Amniotic stem cell (primary cell): Measurements from ENCODE around the gene ZNF445.
"Not testable (repeated sequence)": the region's sequence is repeated elsewhere in the genome, so short reads cannot be mapped to it uniquely, and the experiment has no call there.

Source experiments
- DNase-seq: peaks from one replicate; lab custom pipeline; 2025; lab: John Stamatoyannopoulos, UW

The ZNF445 gene

GRCh38 chr3:44434834-44435510 lies 42.5 kb downstream of the ZNF445 start:
- no peak for DNase-seq

- no peak for DNase-seq
Measured at GRCh38 chr3:44430466-44430865, 47.0 kb downstream of the ZNF445 start.

- DNase-seq: no peak
Measured at GRCh38 chr3:44429459-44429858, 48.0 kb downstream of the ZNF445 start.

- no peak for DNase-seq
Measured at GRCh38 chr3:44428910-44429309, 48.6 kb downstream of the ZNF445 start.

GRCh38 chr3:44427683-44428082 lies 49.8 kb downstream of the ZNF445 start:
- no peak for DNase-seq

- no peak for DNase-seq
Measured at GRCh38 chr3:44424758-44425157, 52.7 kb downstream of the ZNF445 start.

GRCh38 chr3:44421280-44421679 lies 56.2 kb downstream of the ZNF445 start:
- no peak for DNase-seq

- no peak for DNase-seq
Measured at GRCh38 chr3:44420676-44421075, 56.8 kb downstream of the ZNF445 start.

GRCh38 chr3:44419923-44420650 lies 57.4 kb downstream of the ZNF445 start:
- DNase-seq: no peak

- DNase-seq: no peak
Measured at GRCh38 chr3:44419116-44419922, 58.2 kb downstream of the ZNF445 start.

- no peak for DNase-seq
Measured at GRCh38 chr3:44418549-44418948, 58.9 kb downstream of the ZNF445 start.

- not testable (repeated sequence) for DNase-seq
Measured at GRCh38 chr3:44418118-44418517, 59.4 kb downstream of the ZNF445 start.

- no peak for DNase-seq
Measured at GRCh38 chr3:44416031-44417030, 61.1 kb downstream of the ZNF445 start.

GRCh38 chr3:44415421-44415820 lies 62.0 kb downstream of the ZNF445 start:
- no peak for DNase-seq

- no peak for DNase-seq
Measured at GRCh38 chr3:44414517-44415090, 62.9 kb downstream of the ZNF445 start.

- no peak for DNase-seq
Measured at GRCh38 chr3:44412365-44412764, 65.1 kb downstream of the ZNF445 start.

GRCh38 chr3:44411031-44411645 lies 66.3 kb downstream of the ZNF445 start:
- no peak for DNase-seq

GRCh38 chr3:44409640-44410410 lies 67.6 kb downstream of the ZNF445 start:
- no peak for DNase-seq

GRCh38 chr3:44402548-44402947 lies 74.9 kb downstream of the ZNF445 start:
- DNase-seq: no peak

- DNase-seq: no peak
Measured at GRCh38 chr3:44400771-44401170, 76.7 kb downstream of the ZNF445 start.
